ENCODE results near the gene SLC30A4. TPM values are rescaled to one million over a fixed set of nuclear protein-coding genes. Genes with fewer than 3 reads are reported as not detected.

The SLC30A4 gene
- total RNA-seq, 2 experiments from 2014 or later, result 3.5 to 4.3 TPM

GRCh38 chr15:45439521-45440260 is 82.9 kb downstream of the SLC30A4 start:
- ChIA-PET POLR2A (no interaction called here), CTCF (interaction anchor here (3.0 kb wide), 1 partner anchor 10 kb away, joined by 13 read pairs; no protein-coding TSS in a partner anchor)
- Mint-ChIP-seq H3K9me3 (no peaks in the 10 kb centered on the region), H3K27ac (no peak overlapping the region), H3K36me3 (ENCODE audit: low read depth) (no peaks in the 10 kb centered on the region), H3K4me1 (no peaks in the 10 kb centered on the region), H3K27me3 (peaks cover 11% of the 10 kb centered on the region), H3K4me3 (no peak overlapping the region)
- no peak for DNase-seq

- H3K27me3 Mint-ChIP-seq, result peaks cover 33% of the 10 kb centered on the region
These were observed 87.2 kb downstream of the SLC30A4 start for GRCh38 chr15:45435124-45435903.

GRCh38 chr15:45434078-45434567 is 88.4 kb downstream of the SLC30A4 start:
- H3K27ac Mint-ChIP-seq, result no peak overlapping the region
- H3K4me1 Mint-ChIP-seq, result peaks cover 5% of the 10 kb centered on the region
- POLR2A ChIA-PET, result no interaction called here
- no peaks in the 10 kb centered on the region for H3K36me3 Mint-ChIP-seq (ENCODE audit: low read depth)
- no peak overlapping the region for H3K4me3 Mint-ChIP-seq
- CTCF ChIA-PET, result no interaction called here
- DNase-seq, result no peak
- peaks cover 33% of the 10 kb centered on the region for H3K27me3 Mint-ChIP-seq
- H3K9me3 Mint-ChIP-seq, result no peaks in the 10 kb centered on the region

More at GRCh38 chr15:45435124-45435903, 87.2 kb downstream of the SLC30A4 start:
- Mint-ChIP-seq H3K4me3 (no peak overlapping the region), H3K9me3 (no peaks in the 10 kb centered on the region), H3K4me1 (peaks cover 5% of the 10 kb centered on the region), H3K27ac (no peak overlapping the region), H3K36me3 (ENCODE audit: low read depth) (no peaks in the 10 kb centered on the region)
- DNase-seq, result no peak
- ChIA-PET CTCF (interaction anchor here (1.2 kb wide), 1 partner anchor 22 kb away, joined by 4 read pairs; no protein-coding TSS in a partner anchor), POLR2A (no interaction called here)

GRCh38 chr15:45431511-45431910 is 91.0 kb downstream of the SLC30A4 start:
- H3K4me1 Mint-ChIP-seq, result peaks cover 5% of the 10 kb centered on the region
- ChIA-PET CTCF (interaction anchor here (0.8 to 3.3 kb wide), 7 partner anchors 11 to 227 kb away, joined by 3 to 46 read pairs (median 5); no protein-coding TSS in a partner anchor), POLR2A (no interaction called here)
- H3K9me3 Mint-ChIP-seq, result no peaks in the 10 kb centered on the region
- H3K4me3 Mint-ChIP-seq, result no peak overlapping the region
- peaks cover 33% of the 10 kb centered on the region for H3K27me3 Mint-ChIP-seq
- DNase-seq, result no peak
- no peak overlapping the region for H3K27ac Mint-ChIP-seq
- H3K36me3 Mint-ChIP-seq (ENCODE audit: low read depth), result no peaks in the 10 kb centered on the region

- no peak overlapping the region for H3K27ac Mint-ChIP-seq
- POLR2A ChIA-PET, result no interaction called here
These were observed 92.4 kb downstream of the SLC30A4 start for GRCh38 chr15:45429941-45430792.

More at GRCh38 chr15:45429941-45430792, 92.4 kb downstream of the SLC30A4 start:
- Mint-ChIP-seq H3K4me1 (peaks cover 5% of the 10 kb centered on the region), H3K27me3 (peaks cover 26% of the 10 kb centered on the region), H3K9me3 (no peaks in the 10 kb centered on the region), H3K4me3 (peak overlapping the region; percentile 50), H3K36me3 (ENCODE audit: low read depth) (no peaks in the 10 kb centered on the region)
- peak; percentile 87 for DNase-seq
- CTCF ChIA-PET, result interaction anchor here (0.6 to 3.3 kb wide), 27 partner anchors 8 to 588 kb away, joined by 3 to 46 read pairs (median 4); partner anchors contain the start of gene BLOC1S6

Other genes starting within 250 kb of the SLC30A4 start
- 1 to 10 TPM; 1.6 to 2.0 TPM for gene GATM, start 144.2 kb downstream of the SLC30A4 start, total RNA-seq
- 10 to 100 TPM; 28.9 to 29.3 TPM for gene BLOC1S6, start 64.6 kb upstream of the SLC30A4 start, total RNA-seq
- gene SQOR, start 112.3 kb upstream of the SLC30A4 start, total RNA-seq, result 10 to 100 TPM; 98.6 to 99.1 TPM

Data from activated CD4-positive, alpha-beta T cell treated with anti-CD3 and anti-CD28 coated beads, Interleukin-2, amount 10 ng/mL, durations not matched to agents 7 days and 5 days (primary cell).